NCI-H128 (cell line): ENCODE results near the gene HEXD.

Experiments used
- DNase-seq: peaks from one replicate; lab custom pipeline; 2025; ENCODE audit not compliant: unreplicated experiment; lab: John Stamatoyannopoulos, UW

HEXD gene

GRCh38 chr17:82414548-82415281, 3.4 kb upstream of the HEXD start:
- DNase-seq = no peak

- DNase-seq = no peak
Measured at GRCh38 chr17:82415336-82415735, 2.8 kb upstream of the HEXD start.

GRCh38 chr17:82415786-82416185, 2.4 kb upstream of the HEXD start:
- DNase-seq = no peak

- no peak for DNase-seq
Measured at GRCh38 chr17:82416264-82416663, 1.9 kb upstream of the HEXD start.

GRCh38 chr17:82416771-82417170, 1.4 kb upstream of the HEXD start:
- DNase-seq = no peak

- no peak for DNase-seq
Measured at GRCh38 chr17:82419540-82419939, 1.4 kb downstream of the HEXD start.

GRCh38 chr17:82424001-82424862, 6.1 kb downstream of the HEXD start:
- no peak for DNase-seq

GRCh38 chr17:82424863-82425159, 6.7 kb downstream of the HEXD start:
- DNase-seq = no peak

- no peak for DNase-seq
Measured at GRCh38 chr17:82428546-82428945, 10.4 kb downstream of the HEXD start.

GRCh38 chr17:82429824-82430223, 11.7 kb downstream of the HEXD start:
- DNase-seq = no peak

GRCh38 chr17:82432017-82432416, 13.9 kb downstream of the HEXD start:
- DNase-seq = no peak

GRCh38 chr17:82433560-82434215, 15.5 kb downstream of the HEXD start:
- no peak for DNase-seq

GRCh38 chr17:82434216-82434565, 16.0 kb downstream of the HEXD start:
- no peak for DNase-seq

GRCh38 chr17:82435103-82435502, 17.0 kb downstream of the HEXD start:
- no peak for DNase-seq

- DNase-seq = no peak
Measured at GRCh38 chr17:82435601-82436583, 17.7 kb downstream of the HEXD start.

- DNase-seq = no peak
Measured at GRCh38 chr17:82436601-82437324, 18.6 kb downstream of the HEXD start.

- no peak for DNase-seq
Measured at GRCh38 chr17:82437325-82437668, 19.1 kb downstream of the HEXD start.

- no peak for DNase-seq
Measured at GRCh38 chr17:82438401-82439193, 20.4 kb downstream of the HEXD start.

GRCh38 chr17:82439194-82439828, 21.2 kb downstream of the HEXD start:
- DNase-seq = no peak
